ENCODE results near the gene UBE2Q2. TPM values are rescaled to one million over a fixed set of nuclear protein-coding genes. Genes with fewer than 3 reads are reported as not detected.

UBE2Q2 gene
- total RNA-seq, 4 donors from 2014 or later = 15.1 to 21.2 (median 19.3) TPM

GRCh38 chr15:75808563-75808962 is 34.7 kb upstream of the UBE2Q2 start:
- H3K27ac ChIP-seq = no peak overlapping the region
- H3K36me3 ChIP-seq = no peaks in the 10 kb centered on the region
- no peak for DNase-seq (ENCODE audit: low spot score in 2 of 2)
- WGBS = 76% methylated on average over 6 of the region's 6 CpGs
- TF ChIP-seq POLR2AphosphoS5 (IDR thresholded peaks at IDR 0.05) (no peak), EP300 (IDR thresholded peaks at IDR 0.05) (no peak), POLR2A (IDR thresholded peaks at IDR 0.05) (no peak), CTCF (IDR thresholded peaks at IDR 0.05) (no peak)
- H3K9me3 ChIP-seq = no peaks in the 10 kb centered on the region
- H3K4me3 ChIP-seq = no peak overlapping the region
- H3K27me3 ChIP-seq = peaks cover 8% of the 10 kb centered on the region
- no peaks in the 10 kb centered on the region for H3K4me1 ChIP-seq

GRCh38 chr15:75809986-75810750 is 33.1 kb upstream of the UBE2Q2 start:
- Histone ChIP-seq H3K27me3 (peaks cover 8% of the 10 kb centered on the region), H3K27ac (no peak overlapping the region), H3K9me3 (no peaks in the 10 kb centered on the region), H3K4me3 (no peak overlapping the region), H3K4me1 (no peaks in the 10 kb centered on the region), H3K36me3 (no peaks in the 10 kb centered on the region)
- TF ChIP-seq CTCF (IDR thresholded peaks at IDR 0.05) = no peak
- TF ChIP-seq POLR2AphosphoS5 (IDR thresholded peaks at IDR 0.05) = no peak
- no peak for DNase-seq (ENCODE audit: low spot score in 2 of 2)
- 77% methylated on average over 10 of the region's 10 CpGs for WGBS

- 89% methylated on average over 2 of the region's 2 CpGs for WGBS
Observed at GRCh38 chr15:75810874-75811498, 32.3 kb upstream of the UBE2Q2 start.

GRCh38 chr15:75811626-75812025 is 31.6 kb upstream of the UBE2Q2 start:
- Histone ChIP-seq H3K4me3 (no peak overlapping the region), H3K27me3 (peaks cover 8% of the 10 kb centered on the region), H3K9me3 (no peaks in the 10 kb centered on the region), H3K27ac (no peak overlapping the region), H3K4me1 (no peaks in the 10 kb centered on the region), H3K36me3 (no peaks in the 10 kb centered on the region)
- 84% methylated on average over 3 of the region's 3 CpGs for WGBS
- no peak for DNase-seq (ENCODE audit: low spot score in 2 of 2)
- TF ChIP-seq EP300 (IDR thresholded peaks at IDR 0.05) = no peak
- TF ChIP-seq POLR2A (IDR thresholded peaks at IDR 0.05) = no peak
- TF ChIP-seq POLR2AphosphoS5 (IDR thresholded peaks at IDR 0.05) = no peak
- no peak for TF ChIP-seq CTCF (IDR thresholded peaks at IDR 0.05)

More at GRCh38 chr15:75810874-75811498, 32.3 kb upstream of the UBE2Q2 start:
- no peak overlapping the region for H3K4me3 ChIP-seq
- H3K36me3 ChIP-seq = no peaks in the 10 kb centered on the region
- TF ChIP-seq EP300 (IDR thresholded peaks at IDR 0.05) (no peak), CTCF (IDR thresholded peaks at IDR 0.05) (no peak), POLR2AphosphoS5 (IDR thresholded peaks at IDR 0.05) (no peak), POLR2A (IDR thresholded peaks at IDR 0.05) (no peak)
- no peak for DNase-seq (ENCODE audit: low spot score in 2 of 2)
- no peak overlapping the region for H3K27ac ChIP-seq
- H3K27me3 ChIP-seq = peaks cover 8% of the 10 kb centered on the region
- H3K4me1 ChIP-seq = no peaks in the 10 kb centered on the region
- no peaks in the 10 kb centered on the region for H3K9me3 ChIP-seq

GRCh38 chr15:75814794-75815193 is 28.5 kb upstream of the UBE2Q2 start:
- H3K27me3 ChIP-seq = no peaks in the 10 kb centered on the region
- TF ChIP-seq POLR2AphosphoS5 (IDR thresholded peaks at IDR 0.05) (no peak), CTCF (IDR thresholded peaks at IDR 0.05) (no peak), POLR2A (IDR thresholded peaks at IDR 0.05) (no peak), EP300 (IDR thresholded peaks at IDR 0.05) (no peak)
- DNase-seq (ENCODE audit: low spot score in 2 of 2) = no peak
- WGBS = 88% methylated on average over 5 of the region's 5 CpGs
- H3K9me3 ChIP-seq = no peaks in the 10 kb centered on the region
- H3K4me1 ChIP-seq = no peaks in the 10 kb centered on the region
- H3K27ac ChIP-seq = no peak overlapping the region
- H3K36me3 ChIP-seq = no peaks in the 10 kb centered on the region
- no peak overlapping the region for H3K4me3 ChIP-seq

Measured in suprapubic skin (tissue), 4 donors.